ENCODE results near the gene PTPRK.

The PTPRK gene

DNA sequence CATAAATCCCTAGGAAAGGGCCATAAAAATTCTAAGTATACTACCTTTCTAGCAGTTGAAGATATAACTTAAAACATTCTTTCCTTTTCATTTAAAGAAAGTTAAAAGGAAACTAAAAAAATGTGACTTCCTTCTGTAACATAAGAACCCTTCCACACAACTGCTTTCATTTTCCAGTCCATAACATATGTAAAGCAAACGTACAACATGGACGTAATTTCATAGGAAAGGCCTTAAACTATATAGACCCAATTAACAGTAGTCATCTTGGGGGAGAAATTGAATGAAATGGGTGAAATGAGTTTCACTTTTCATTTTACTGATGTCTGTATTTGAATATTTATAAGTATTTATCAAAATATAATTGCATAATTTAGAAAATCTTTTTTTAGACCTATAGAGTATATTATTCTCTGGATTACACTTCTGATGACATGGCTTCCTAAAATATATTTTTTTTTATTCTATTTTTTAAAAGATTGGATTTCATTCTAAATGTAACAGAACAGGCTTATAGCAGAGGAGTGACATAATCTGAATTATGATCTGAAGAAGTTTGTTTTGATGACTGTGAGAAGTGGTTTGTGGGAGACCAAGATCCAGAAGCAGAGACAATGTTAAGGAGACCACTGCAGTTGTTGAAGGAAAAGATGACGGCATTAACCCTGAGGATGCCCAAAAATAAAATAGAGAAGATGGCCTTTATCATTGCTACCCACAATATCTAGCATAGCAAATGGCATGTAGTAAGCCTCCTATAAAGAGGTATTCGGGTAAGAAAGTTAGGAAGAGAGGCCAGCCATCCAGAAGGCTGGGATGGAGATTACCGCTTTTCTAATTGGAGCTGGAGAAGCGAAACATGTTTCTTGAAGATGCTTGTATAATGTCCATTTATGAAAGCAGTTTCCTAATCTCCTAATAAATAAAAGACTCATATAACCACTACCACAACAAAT, 260.4 kb downstream of the PTPRK start:
- TF ChIP-seq CTCF (IDR thresholded peaks at IDR 0.05; ENCODE audit: low read depth, low read length) = no peak
- H3K4me3 ChIP-seq (replicated peaks in 1 of 2; ENCODE audit: low read depth in 2 of 2, low read length in 2 of 2) = no peak overlapping the region
- DNase-seq (ENCODE audit: low read depth in 2 of 2) = no peak

- no peak overlapping the region for H3K4me3 ChIP-seq (replicated peaks in 1 of 2; ENCODE audit: low read depth in 2 of 2, low read length in 2 of 2)
- DNase-seq (ENCODE audit: low read depth in 2 of 2) = no peak
Observed at GRCh38 chr6:128259029-128259724, 261.2 kb downstream of the PTPRK start.

DNA sequence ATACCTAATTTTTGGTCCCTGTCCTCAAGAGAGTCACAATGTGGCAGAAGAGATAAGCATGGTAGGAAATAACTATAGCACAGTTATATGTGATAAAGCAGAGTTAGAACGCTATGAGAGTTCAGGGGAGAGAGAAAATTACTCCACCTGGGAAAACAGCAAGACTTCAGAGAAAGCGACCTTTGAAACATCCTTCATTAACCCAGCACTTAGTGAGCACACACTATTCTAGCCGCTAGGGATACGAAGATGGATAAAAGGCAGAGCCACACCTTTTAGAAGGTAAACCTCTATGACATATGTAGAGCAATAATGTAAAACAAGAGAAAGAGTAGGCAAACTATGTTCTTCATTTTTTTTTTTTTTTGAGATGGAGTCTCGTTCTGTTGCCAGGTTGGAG, 264.3 kb downstream of the PTPRK start:
- TF ChIP-seq CTCF (IDR thresholded peaks at IDR 0.05; ENCODE audit: low read depth, low read length) = no peak
- H3K4me3 ChIP-seq (replicated peaks in 1 of 2; ENCODE audit: low read depth in 2 of 2, low read length in 2 of 2) = no peak overlapping the region
- DNase-seq (ENCODE audit: low read depth in 2 of 2) = no peak

More at GRCh38 chr6:128259029-128259724, 261.2 kb downstream of the PTPRK start:
- TF ChIP-seq CTCF (IDR thresholded peaks at IDR 0.05; ENCODE audit: low read depth, low read length) = no peak

- no peak overlapping the region for H3K4me3 ChIP-seq (replicated peaks in 1 of 2; ENCODE audit: low read depth in 2 of 2, low read length in 2 of 2)
- TF ChIP-seq CTCF (IDR thresholded peaks at IDR 0.05; ENCODE audit: low read depth, low read length) = no peak
- DNase-seq (ENCODE audit: low read depth in 2 of 2) = peak in 1 of 2 donors; percentile 27
Observed at GRCh38 chr6:128252341-128253176, 267.8 kb downstream of the PTPRK start.

GRCh38 chr6:128251445-128252340, 268.7 kb downstream of the PTPRK start:
- TF ChIP-seq CTCF (IDR thresholded peaks at IDR 0.05; ENCODE audit: low read depth, low read length) = no peak
- no peak overlapping the region for H3K4me3 ChIP-seq (replicated peaks in 1 of 2; ENCODE audit: low read depth in 2 of 2, low read length in 2 of 2)
- no peak for DNase-seq (ENCODE audit: low read depth in 2 of 2)

All from cardiac fibroblast (primary cell).